AG04449 (cell line): Measurements from ENCODE around the gene M1AP.

Source experiments
- CTCF ChIA-PET: fragments of 350-600 bp; formaldehyde crosslinking; extraction: SDS; loops from one replicate; lab custom pipeline; 2021; ENCODE audit warnings: antibody characterized with exemption; lab: Yijun Ruan, JAX
- POLR2A ChIA-PET: fragments of 400-600, 350-600 bp; formaldehyde crosslinking; extraction: SDS; loops from one replicate; lab custom pipeline; 2020; ENCODE audit warnings: antibody characterized with exemption, inconsistent platforms; lab: Yijun Ruan, JAX
- DNase-seq: peaks from one replicate; pipeline ENCODE4 v3.0.0-alpha.2; 2010; ENCODE audit warnings: low read depth, low spot score
- H3K4me3 ChIP-seq: 2 replicates; pipeline ENCODE4 v1.5.1; 2011; ENCODE audit warnings: low read depth, mild to moderate bottlenecking, control low read depth, low read length
- CTCF ChIP-seq: IDR thresholded peaks from one replicate; pipeline ENCODE4 v1.5.1; 2011; ENCODE audit warnings: mild to moderate bottlenecking, moderate library complexity, low read length, control low read depth, inconsistent platforms; ENCODE audit not compliant: insufficient read depth; ENCODE audit errors: missing control alignments

M1AP gene

GRCh38 chr2:74511104-74511989, 136.8 kb downstream of the M1AP start:
- DNase-seq: no peak
- CTCF ChIA-PET: interaction anchor here (13.6 kb wide), 1 partner anchor 76 kb away, joined by 202 read pairs; no protein-coding TSS in a partner anchor
- no peak for TF ChIP-seq CTCF
- no peak overlapping the region for H3K4me3 ChIP-seq
- POLR2A ChIA-PET: no interaction called here

DNA sequence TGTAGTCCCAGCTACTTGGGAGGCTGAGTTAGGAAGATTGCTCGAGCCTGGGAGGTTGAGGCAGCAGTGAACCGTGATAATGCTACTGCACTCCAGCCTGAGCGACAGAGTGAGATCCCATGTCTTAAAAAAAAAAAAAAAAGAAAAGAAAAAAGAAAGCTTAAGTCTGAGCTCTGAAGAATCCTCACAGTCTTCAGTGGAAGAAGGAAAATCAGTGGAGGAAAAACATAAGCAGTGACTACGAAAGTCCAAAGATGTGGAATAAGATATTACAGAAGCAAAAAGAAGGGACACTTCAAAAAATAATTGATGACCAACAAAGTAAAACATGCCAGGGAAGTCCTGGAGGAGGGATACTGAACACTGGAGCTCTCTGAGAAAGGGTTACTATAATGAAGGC, 137.9 kb downstream of the M1AP start:
- no peak overlapping the region for H3K4me3 ChIP-seq
- no peak for TF ChIP-seq CTCF
- POLR2A ChIA-PET: no interaction called here
- DNase-seq: no peak
- CTCF ChIA-PET: interaction anchor here (2.7 to 13.6 kb wide), 2 partner anchors 28 to 77 kb away, joined by 18 to 202 read pairs; partner anchors contain the start of genes CCDC142 and TTC31

GRCh38 chr2:74507926-74508520, 140.1 kb downstream of the M1AP start:
- no peak for TF ChIP-seq CTCF
- POLR2A ChIA-PET: interaction anchor here (0.9 to 1.0 kb wide), 2 partner anchors 8 to 76 kb away, joined by 3 to 4 read pairs; no protein-coding TSS in a partner anchor
- H3K4me3 ChIP-seq: peak overlapping the region; percentile 100
- no peak for DNase-seq
- CTCF ChIA-PET: interaction anchor here (0.7 to 13.6 kb wide), 9 partner anchors 10 to 79 kb away, joined by 3 to 202 read pairs (median 7); partner anchors contain the start of genes AUP1, CCDC142, HTRA2 and TTC31
